ENCODE measurements around the gene PCDH9.
A peak's percentile ranks its signal among the peaks of the same experiment; 100 is the strongest.

Gene PCDH9

DNA sequence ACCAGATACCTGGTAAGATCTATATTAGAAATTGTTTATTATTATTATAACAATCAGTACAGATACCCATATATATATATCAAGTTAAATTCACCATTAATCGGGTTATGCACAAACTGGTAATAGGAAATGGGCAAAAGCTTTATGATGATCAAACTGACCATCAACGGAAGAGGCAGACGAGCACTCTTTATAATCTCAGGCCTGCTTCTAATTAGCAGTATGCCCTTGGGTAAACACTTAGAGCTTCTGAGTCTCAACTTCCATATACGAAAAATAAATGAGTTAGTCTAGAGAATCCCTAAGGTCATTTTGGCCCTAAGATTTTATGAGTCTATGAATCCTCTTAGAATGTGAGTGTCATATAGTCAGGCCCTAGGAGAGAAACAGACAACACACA lies 710.9 kb downstream of the PCDH9 start:
- TF ChIP-seq EZH2phosphoT487 (conservative IDR thresholded peaks at IDR 0.05; ENCODE audit: low read length) = no peak
- TF ChIP-seq, protein P1, sequence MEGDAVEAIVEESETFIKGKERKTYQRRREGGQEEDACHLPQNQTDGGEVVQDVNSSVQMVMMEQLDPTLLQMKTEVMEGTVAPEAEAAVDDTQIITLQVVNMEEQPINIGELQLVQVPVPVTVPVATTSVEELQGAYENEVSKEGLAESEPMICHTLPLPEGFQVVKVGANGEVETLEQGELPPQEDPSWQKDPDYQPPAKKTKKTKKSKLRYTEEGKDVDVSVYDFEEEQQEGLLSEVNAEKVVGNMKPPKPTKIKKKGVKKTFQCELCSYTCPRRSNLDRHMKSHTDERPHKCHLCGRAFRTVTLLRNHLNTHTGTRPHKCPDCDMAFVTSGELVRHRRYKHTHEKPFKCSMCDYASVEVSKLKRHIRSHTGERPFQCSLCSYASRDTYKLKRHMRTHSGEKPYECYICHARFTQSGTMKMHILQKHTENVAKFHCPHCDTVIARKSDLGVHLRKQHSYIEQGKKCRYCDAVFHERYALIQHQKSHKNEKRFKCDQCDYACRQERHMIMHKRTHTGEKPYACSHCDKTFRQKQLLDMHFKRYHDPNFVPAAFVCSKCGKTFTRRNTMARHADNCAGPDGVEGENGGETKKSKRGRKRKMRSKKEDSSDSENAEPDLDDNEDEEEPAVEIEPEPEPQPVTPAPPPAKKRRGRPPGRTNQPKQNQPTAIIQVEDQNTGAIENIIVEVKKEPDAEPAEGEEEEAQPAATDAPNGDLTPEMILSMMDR (IDR thresholded peaks at IDR 0.05; ENCODE audit: insufficient read depth, low read length, poor library complexity, severe bottlenecking) = no peak
- Histone ChIP-seq H3K9ac (ENCODE audit: low read length) (no peak overlapping the region), H3K4me3 (ENCODE audit: insufficient read depth, low read length, poor library complexity, severe bottlenecking) (no peak overlapping the region), H3K9me2 (replicated peaks; ENCODE audit: insufficient read depth, low read length) (no peaks in the 10 kb centered on the region), H2AFZ (ENCODE audit: low read depth, low read length, severe bottlenecking) (no peak overlapping the region), H4K20me1 (ENCODE audit: low read depth, low read length) (no peaks in the 10 kb centered on the region), H3K36me3 (ENCODE audit: low read length) (no peaks in the 10 kb centered on the region), H3K79me2 (ENCODE audit: insufficient read depth, low read length) (no peaks in the 10 kb centered on the region), H3F3A (ENCODE audit: insufficient read depth) (no peaks in the 10 kb centered on the region), H3K9me3 (ENCODE audit: insufficient read depth, low read length) (no peaks in the 10 kb centered on the region), H3K4me2 (ENCODE audit: low read depth, low read length, poor library complexity, severe bottlenecking) (no peak overlapping the region), H3K27me3 (ENCODE audit: low read length) (no peaks in the 10 kb centered on the region), H3K27ac (ENCODE audit: low read depth, low read length) (no peak overlapping the region)

DNA sequence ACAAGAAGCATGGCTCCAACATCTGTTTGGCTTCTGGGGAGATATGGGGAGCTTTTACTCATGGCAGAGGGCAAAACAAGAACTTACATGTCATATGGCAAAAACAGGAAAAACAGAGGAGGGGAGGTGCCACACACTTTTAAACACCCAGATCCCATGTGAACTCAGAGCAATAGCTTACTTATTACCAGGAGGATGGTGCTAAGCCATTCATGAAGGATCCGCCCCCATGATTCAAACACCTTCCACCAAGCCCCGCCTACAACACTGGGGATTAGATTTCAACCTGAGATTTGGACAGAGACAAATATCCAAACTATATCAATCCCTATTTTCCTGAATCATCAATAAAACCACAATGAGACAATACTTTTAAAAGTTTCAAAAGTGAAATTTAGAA lies 712.1 kb downstream of the PCDH9 start:
- H3K36me3 ChIP-seq (ENCODE audit: low read length) = no peaks in the 10 kb centered on the region
- no peaks in the 10 kb centered on the region for H4K20me1 ChIP-seq (ENCODE audit: low read depth, low read length)
- H2AFZ ChIP-seq (ENCODE audit: low read depth, low read length, severe bottlenecking) = no peak overlapping the region
- no peaks in the 10 kb centered on the region for H3K9me2 ChIP-seq (replicated peaks; ENCODE audit: insufficient read depth, low read length)
- TF ChIP-seq, protein P1 (IDR thresholded peaks at IDR 0.05; ENCODE audit: insufficient read depth, low read length, poor library complexity, severe bottlenecking) = no peak
- no peak for TF ChIP-seq EZH2phosphoT487 (conservative IDR thresholded peaks at IDR 0.05; ENCODE audit: low read length)
- no peak overlapping the region for H3K4me2 ChIP-seq (ENCODE audit: low read depth, low read length, poor library complexity, severe bottlenecking)
- H3K27ac ChIP-seq (ENCODE audit: low read depth, low read length) = no peak overlapping the region
- H3F3A ChIP-seq (ENCODE audit: insufficient read depth) = no peaks in the 10 kb centered on the region
- H3K4me3 ChIP-seq (ENCODE audit: insufficient read depth, low read length, poor library complexity, severe bottlenecking) = no peak overlapping the region
- H3K27me3 ChIP-seq (ENCODE audit: low read length) = no peaks in the 10 kb centered on the region
- no peak overlapping the region for H3K9ac ChIP-seq (ENCODE audit: low read length)
- no peaks in the 10 kb centered on the region for H3K79me2 ChIP-seq (ENCODE audit: insufficient read depth, low read length)
- no peaks in the 10 kb centered on the region for H3K9me3 ChIP-seq (ENCODE audit: insufficient read depth, low read length)

DNA sequence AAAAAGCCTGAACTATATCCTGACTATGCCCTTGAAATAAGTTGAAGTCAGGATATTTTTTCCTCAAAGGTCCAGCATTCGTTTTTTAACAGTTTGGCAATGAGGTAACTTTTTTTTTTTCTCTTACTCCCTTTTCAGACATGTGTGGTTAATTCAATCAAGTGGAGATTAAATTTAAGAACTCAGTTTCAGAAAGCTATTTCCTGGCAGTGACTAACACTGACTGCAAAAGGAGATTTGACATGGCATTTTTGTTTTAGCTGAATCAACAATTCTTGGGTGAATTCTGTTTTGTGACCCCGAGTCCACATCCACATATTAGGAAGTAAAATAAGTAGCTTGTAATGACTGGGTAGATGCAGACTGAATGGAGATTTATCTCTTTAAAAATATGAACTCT lies 716.4 kb downstream of the PCDH9 start:
- Histone ChIP-seq H3K4me2 (ENCODE audit: low read depth, low read length, poor library complexity, severe bottlenecking) (no peak overlapping the region), H3F3A (ENCODE audit: insufficient read depth) (no peaks in the 10 kb centered on the region), H3K4me3 (ENCODE audit: insufficient read depth, low read length, poor library complexity, severe bottlenecking) (no peak overlapping the region), H3K36me3 (ENCODE audit: low read length) (no peaks in the 10 kb centered on the region), H2AFZ (ENCODE audit: low read depth, low read length, severe bottlenecking) (peak overlapping the region; percentile 74), H3K27ac (ENCODE audit: low read depth, low read length) (no peak overlapping the region), H3K9me2 (replicated peaks; ENCODE audit: insufficient read depth, low read length) (no peaks in the 10 kb centered on the region), H4K20me1 (ENCODE audit: low read depth, low read length) (no peaks in the 10 kb centered on the region), H3K9ac (ENCODE audit: low read length) (no peak overlapping the region), H3K79me2 (ENCODE audit: insufficient read depth, low read length) (no peaks in the 10 kb centered on the region), H3K27me3 (ENCODE audit: low read length) (no peaks in the 10 kb centered on the region), H3K9me3 (ENCODE audit: insufficient read depth, low read length) (no peaks in the 10 kb centered on the region)
- TF ChIP-seq, protein P1 (IDR thresholded peaks at IDR 0.05; ENCODE audit: insufficient read depth, low read length, poor library complexity, severe bottlenecking) = no peak
- TF ChIP-seq EZH2phosphoT487 (conservative IDR thresholded peaks at IDR 0.05; ENCODE audit: low read length) = no peak

All from SU-DHL-6 (cell line).